Lower lobe of right lung (tissue), 2 donors: ENCODE data around the gene CCDC88C. TPM values are rescaled to one million over a fixed set of nuclear protein-coding genes. Genes with fewer than 3 reads are reported as not detected.
A peak's percentile ranks its signal among the peaks of the same experiment; 100 is the strongest.

Experiments used
- ATAC-seq, 2 donors: fragments of 200-7000 bp; cut with Tn5 transposase; one replicate each; pipeline ENCODE4 v1.9.1; 2020 to 2022; ENCODE audit warnings: mild to moderate bottlenecking in 2 of 2, moderate library complexity in 2 of 2
- DNase-seq: peaks from one replicate; pipeline ENCODE4 v3.0.0-alpha.2; 2020
- H3K27ac ChIP-seq: fragments of 200-600 bp; one replicate; pipeline ENCODE4 v1.8.0; 2022
- H3K27me3 ChIP-seq: fragments of 200-600 bp; one replicate; pipeline ENCODE4 v1.8.0; 2022; ENCODE audit warnings: low read depth
- H3K36me3 ChIP-seq: fragments of 200-600 bp; one replicate; pipeline ENCODE4 v1.8.0; 2022; ENCODE audit warnings: mild to moderate bottlenecking
- H3K4me1 ChIP-seq: fragments of 200-600 bp; one replicate; pipeline ENCODE4 v1.8.0; 2022
- H3K4me3 ChIP-seq: fragments of 200-600 bp; one replicate; pipeline ENCODE4 v1.8.0; 2022; ENCODE audit warnings: mild to moderate bottlenecking
- H3K9me3 ChIP-seq: fragments of 200-600 bp; one replicate; pipeline ENCODE4 v1.8.0; 2022
- intact Hi-C: fragments of 100-400 bp; cut with DNase I; formaldehyde crosslinking; loops from one replicate; pipeline ENCODE4 v1.11.0; 2022
- total RNA-seq: library from RNA; stranded (reverse); fragmentation: NEBNext Ultra II Directional; extraction: Animal tissue kit (Norgen Biotek cat#: 25700); gene quantifications from one replicate; pipeline ENCODE4 v1.2.1, GENCODE V29; 2021
- TF ChIP-seq, protein P1 (sequence below): fragments of 200-600 bp; IDR thresholded peaks from one replicate; pipeline ENCODE4 v1.8.0; 2022; ENCODE audit warnings: antibody characterized with exemption, mild to moderate bottlenecking
- donor health status: DM: no; HTN: yes; CAD: no; lungs with severe emphysema.

The CCDC88C gene
- total RNA-seq, 1 donor from 2014 or later: 45.8 TPM

DNA sequence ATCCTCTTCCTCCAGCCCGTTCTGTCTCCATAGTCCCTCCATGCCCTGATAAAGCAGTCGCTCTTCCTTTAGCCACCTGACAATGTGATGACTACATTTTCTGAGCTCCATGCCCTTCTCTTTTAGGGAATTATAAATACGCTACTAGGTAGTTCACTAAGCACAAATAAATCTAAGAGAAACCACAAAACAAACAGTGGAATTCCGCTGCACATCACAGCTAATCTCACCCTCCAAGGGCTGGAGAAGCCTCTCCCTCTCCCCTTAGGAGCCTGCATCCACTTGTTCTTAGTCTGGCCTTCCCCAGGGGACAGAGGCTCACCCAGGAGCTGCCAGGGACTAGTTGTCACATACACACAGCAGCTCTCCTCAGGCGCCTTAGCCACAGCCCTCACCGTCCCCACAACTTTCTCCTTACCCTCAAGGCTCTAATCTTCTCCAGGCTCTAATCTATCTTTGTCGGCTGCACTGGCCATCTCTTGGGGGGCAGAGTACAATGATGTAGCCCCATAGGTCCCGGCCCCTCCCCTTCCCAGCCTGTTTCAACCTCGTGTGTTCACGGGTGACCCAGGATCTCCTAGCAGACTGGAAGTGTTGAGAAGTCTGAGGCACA is 117.2 kb downstream of the CCDC88C start:
- no peak overlapping the region for H3K4me3 ChIP-seq
- no peaks in the 10 kb centered on the region for H3K9me3 ChIP-seq
- H3K4me1 ChIP-seq: no peaks in the 10 kb centered on the region
- no peak for ATAC-seq
- intact Hi-C loops: no loop called here
- TF ChIP-seq, protein P1, sequence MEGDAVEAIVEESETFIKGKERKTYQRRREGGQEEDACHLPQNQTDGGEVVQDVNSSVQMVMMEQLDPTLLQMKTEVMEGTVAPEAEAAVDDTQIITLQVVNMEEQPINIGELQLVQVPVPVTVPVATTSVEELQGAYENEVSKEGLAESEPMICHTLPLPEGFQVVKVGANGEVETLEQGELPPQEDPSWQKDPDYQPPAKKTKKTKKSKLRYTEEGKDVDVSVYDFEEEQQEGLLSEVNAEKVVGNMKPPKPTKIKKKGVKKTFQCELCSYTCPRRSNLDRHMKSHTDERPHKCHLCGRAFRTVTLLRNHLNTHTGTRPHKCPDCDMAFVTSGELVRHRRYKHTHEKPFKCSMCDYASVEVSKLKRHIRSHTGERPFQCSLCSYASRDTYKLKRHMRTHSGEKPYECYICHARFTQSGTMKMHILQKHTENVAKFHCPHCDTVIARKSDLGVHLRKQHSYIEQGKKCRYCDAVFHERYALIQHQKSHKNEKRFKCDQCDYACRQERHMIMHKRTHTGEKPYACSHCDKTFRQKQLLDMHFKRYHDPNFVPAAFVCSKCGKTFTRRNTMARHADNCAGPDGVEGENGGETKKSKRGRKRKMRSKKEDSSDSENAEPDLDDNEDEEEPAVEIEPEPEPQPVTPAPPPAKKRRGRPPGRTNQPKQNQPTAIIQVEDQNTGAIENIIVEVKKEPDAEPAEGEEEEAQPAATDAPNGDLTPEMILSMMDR: no peak
- DNase-seq: peak; percentile 28
- peaks cover 82% of the 10 kb centered on the region for H3K36me3 ChIP-seq
- no peak overlapping the region for H3K27ac ChIP-seq
- H3K27me3 ChIP-seq: no peaks in the 10 kb centered on the region

DNA sequence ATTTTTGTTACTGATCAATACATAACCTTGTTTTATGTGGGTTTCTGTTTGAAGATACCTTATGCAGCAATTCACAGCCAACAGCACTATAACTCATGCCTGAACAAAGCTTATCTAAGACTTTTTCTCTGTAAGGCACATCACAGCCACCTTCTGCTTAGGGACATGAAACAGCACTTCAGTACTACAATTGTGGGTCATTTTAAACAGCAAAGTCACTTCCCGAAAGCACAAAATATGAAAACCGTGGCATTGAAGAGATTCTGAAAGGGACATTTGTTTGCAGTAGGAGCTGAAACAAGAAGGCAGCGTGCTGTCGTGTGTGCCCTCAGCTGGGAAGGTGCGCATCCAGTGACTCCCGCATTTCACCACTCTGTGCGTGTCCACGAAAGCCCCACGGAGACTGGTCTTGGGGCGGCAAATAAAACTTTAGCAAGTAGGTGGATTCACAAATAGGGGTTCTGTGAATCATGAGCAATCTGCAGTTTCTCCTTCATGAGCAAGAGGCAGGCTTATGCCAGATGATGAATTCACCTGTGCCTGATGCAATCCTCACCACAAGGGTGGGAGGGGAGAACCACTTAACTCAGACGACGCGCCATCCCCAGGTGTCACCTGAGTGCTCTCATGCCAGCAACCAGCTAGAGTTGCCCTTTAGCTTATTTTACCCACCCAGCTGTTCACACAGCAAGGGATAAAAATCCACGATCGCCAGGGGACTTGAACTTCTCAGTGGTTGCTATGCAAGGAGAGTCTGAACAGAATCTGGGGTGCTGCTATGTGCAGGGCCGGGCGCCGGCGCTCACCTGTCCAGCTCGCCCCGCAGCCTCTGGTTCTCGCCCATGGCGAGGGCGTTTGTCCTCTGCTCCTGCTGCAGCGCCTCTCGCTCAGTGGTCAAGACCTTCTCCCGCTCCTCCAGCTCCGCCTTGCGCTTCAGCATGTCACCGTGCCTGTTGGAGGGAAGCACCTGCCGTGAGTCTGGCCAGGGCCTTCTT is 118.2 kb downstream of the CCDC88C start:
- Histone ChIP-seq H3K9me3 (no peaks in the 10 kb centered on the region), H3K4me1 (no peaks in the 10 kb centered on the region), H3K4me3 (no peak overlapping the region), H3K27ac (no peak overlapping the region), H3K36me3 (peaks cover 82% of the 10 kb centered on the region), H3K27me3 (no peaks in the 10 kb centered on the region)
- intact Hi-C loops: no loop called here
- ATAC-seq: no peak
- DNase-seq: peak; percentile 32
- TF ChIP-seq, protein P1: no peak

DNA sequence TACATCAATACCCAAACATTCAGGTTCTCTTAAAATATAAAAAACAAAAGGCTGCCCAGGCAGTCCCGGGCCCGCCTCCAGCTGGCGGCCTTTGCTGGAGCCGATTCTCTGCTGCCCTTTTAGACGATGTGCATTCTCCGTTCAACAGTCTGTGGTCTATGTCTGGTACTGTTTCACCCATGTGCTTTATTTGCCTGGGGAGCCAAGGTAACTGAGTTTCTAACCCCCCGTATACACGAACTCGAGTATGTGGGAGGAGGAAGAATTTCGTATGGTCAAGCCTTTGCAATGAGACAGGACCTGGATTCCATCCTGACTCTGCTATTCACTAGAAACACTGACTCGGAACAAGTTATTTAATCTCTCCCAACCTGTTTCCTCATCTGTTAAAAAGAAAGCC is 119.0 kb downstream of the CCDC88C start:
- Histone ChIP-seq H3K9me3 (no peaks in the 10 kb centered on the region), H3K4me1 (no peaks in the 10 kb centered on the region), H3K27ac (no peak overlapping the region), H3K27me3 (no peaks in the 10 kb centered on the region), H3K4me3 (no peak overlapping the region), H3K36me3 (peaks cover 80% of the 10 kb centered on the region)
- TF ChIP-seq, protein P1: no peak
- DNase-seq (peak; percentile 31), ATAC-seq (no peak)
- intact Hi-C loops: no loop called here

DNA sequence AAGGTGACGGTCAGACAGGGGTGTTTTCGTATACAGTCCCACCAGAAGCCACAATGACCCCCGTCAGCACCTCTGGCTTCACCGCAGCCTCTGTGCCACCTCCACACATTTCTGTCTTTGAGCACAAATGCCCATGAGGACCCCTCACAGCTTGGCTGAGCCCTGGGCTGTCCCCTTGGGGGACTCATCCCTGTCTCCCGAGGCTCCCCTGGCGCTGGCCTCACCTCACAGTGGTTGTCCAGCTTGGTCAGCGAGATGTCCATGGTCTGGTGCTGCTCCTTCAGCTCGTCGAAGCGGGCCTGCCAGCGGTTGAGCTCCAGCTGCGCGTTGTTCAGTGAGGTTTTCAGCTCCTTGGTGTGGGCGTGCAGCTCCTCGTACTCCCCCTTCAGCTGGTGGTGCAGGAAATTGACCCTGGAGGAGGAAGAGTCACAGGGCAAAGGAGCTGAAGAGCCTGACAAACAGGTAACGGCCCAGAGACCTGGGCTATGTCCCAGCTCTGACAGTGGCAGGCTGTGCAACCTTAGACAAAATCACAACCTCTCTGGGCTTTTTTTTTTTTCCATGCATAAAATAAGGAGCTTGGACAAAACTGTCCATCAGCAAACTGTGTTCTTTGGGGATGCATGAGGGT is 120.4 kb downstream of the CCDC88C start:
- no peaks in the 10 kb centered on the region for H3K27me3 ChIP-seq
- no peaks in the 10 kb centered on the region for H3K9me3 ChIP-seq
- no peak overlapping the region for H3K27ac ChIP-seq
- TF ChIP-seq, protein P1: no peak
- intact Hi-C loops: no loop called here
- no peaks in the 10 kb centered on the region for H3K4me1 ChIP-seq
- peaks cover 82% of the 10 kb centered on the region for H3K36me3 ChIP-seq
- no peak for ATAC-seq
- peak; percentile 21 for DNase-seq
- no peak overlapping the region for H3K4me3 ChIP-seq
